ENCODE results near the gene KIAA1614.

DNA sequence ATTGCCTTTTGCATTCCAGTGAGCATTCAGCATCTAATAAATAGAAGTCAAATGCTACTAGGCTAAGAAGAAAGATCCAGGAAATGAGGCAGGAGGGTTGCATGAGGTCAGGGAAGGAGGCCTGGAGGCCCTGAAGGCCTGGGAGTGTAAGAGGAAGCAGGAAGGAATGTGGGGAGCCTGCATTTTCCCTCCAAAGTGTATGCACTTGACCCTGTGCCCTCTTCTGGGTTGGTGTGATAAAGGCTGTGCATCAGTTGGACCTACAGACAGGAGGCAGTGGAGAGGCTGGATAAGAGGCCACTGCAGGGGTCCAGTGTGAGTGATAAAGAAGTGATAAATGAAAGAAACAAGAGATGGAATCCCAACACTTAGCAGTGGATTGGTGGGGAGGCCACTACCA, 20.4 kb downstream of the KIAA1614 start:
- TF ChIP-seq CTCF (IDR thresholded peaks at IDR 0.05; ENCODE audit: low read depth, low read length) (no peak), POLR2A (IDR thresholded peaks at IDR 0.05; ENCODE audit: extremely low read depth, insufficient read length) (no peak), MAX (IDR thresholded peaks at IDR 0.05; ENCODE audit: low read depth, low read length) (no peak)

All from NB4 (cell line).